GM18951 (cell line): ENCODE measurements around the gene HSD17B2.

Experiments
- POLR2A ChIP-seq: IDR thresholded peaks from 4 replicates; pipeline ENCODE4 v1.6.1; 2011; ENCODE audit warnings: mild to moderate bottlenecking; ENCODE audit not compliant: insufficient read length, insufficient read depth; ENCODE audit errors: extremely low read depth
- in situ Hi-C: fragments of 300-500 bp; cut with MboI; formaldehyde crosslinking; loops from one replicate; pipeline ENCODE4 v1.12.0; 2022; ENCODE audit warnings: low sequenced_read_pairs, mixed read lengths, inconsistent platforms; ENCODE audit not compliant: unreplicated experiment

HSD17B2 gene, protein sequence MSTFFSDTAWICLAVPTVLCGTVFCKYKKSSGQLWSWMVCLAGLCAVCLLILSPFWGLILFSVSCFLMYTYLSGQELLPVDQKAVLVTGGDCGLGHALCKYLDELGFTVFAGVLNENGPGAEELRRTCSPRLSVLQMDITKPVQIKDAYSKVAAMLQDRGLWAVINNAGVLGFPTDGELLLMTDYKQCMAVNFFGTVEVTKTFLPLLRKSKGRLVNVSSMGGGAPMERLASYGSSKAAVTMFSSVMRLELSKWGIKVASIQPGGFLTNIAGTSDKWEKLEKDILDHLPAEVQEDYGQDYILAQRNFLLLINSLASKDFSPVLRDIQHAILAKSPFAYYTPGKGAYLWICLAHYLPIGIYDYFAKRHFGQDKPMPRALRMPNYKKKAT

DNA sequence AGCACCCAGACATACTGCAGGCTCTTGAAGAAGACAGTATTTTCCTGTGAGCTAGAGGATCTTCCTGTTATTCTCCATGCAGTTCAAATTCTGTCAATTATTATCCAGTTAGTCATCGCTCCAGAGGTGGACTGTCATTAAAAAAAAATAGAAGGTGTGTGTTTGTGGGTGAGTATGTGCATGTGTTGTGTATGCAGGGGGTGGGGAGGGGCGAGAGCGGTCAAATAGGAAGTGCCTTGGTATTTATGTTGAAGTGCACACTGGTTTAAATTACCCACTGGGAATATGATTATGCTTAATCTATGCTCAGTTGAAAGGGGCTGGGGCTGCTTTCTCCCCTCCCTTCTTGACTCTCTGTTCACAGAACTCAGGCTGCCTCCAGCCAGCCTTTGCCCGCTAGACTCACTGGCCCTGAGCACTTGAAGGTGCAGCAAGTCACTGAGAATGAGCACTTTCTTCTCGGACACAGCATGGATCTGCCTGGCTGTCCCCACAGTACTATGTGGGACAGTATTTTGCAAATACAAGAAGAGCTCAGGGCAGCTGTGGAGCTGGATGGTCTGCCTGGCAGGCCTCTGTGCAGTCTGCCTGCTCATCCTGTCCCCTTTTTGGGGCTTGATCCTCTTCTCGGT lies at the start of gene HSD17B2:
HSD17B2 (plus strand) TSS at position 273 of the 632 bp plus-strand sequence; CDS start at position 445, 172 bp downstream.
- in situ Hi-C loops = no loop called here
- no peak for TF ChIP-seq POLR2A

DNA sequence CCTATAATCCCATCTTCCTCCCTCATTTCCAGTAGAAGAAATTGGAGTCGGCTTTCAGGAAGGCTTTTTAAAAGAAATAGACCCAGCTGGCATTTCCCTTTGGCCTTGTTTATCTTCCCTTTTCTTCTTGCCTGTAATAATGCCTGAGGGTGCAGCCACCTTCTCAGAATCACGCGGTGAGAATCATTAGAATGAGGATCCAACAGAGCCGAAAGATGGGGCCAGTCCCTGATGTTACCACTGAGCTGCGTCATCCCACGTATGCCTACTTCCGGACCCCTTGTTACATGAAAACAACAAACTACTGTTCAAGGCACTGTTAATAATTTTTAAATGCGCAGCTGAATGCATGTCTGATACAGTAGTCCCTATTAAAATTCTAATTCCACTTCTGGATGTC lies 47.9 kb upstream of the HSD17B2 start:
- no peak for TF ChIP-seq POLR2A
- in situ Hi-C loops = no loop called here

DNA sequence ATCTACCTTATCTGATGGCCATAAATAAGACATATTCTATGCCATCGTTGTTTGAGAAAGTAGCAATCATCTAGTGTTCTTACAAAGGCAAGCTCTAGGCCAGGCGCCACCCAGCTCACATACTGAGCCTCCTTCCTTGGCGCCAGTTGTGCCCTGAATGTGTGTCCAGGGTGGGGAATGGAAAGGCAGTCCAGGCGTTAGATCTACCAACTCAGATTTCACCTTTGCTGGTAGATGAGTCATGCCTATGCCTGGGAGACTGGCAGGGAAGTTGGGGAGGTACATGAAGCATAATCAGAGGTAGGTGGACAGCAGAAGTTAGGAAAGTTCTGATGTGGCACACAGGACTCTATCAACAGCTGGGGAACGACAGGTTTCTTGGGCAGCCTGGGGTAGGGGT lies 47.3 kb upstream of the HSD17B2 start:
- in situ Hi-C loops = no loop called here

DNA sequence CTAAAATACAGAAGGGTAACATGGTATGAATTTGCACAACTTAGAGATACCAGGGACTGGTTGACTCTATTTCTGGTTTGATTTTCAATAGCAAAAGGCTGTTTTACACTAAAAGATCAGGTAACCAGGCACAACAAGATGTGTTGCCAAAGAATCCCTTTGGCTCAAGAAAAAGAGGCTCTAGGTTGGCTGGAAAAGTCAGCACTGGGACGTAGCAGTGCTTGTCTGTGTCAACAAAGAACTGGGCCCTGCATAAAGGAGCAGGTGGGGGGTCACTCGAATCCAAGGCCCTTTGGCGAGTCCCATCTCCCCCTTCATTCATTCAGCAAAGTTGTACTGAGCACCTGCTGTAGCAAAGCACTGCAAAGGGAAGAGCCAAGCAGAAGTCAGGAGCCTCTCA lies 42.2 kb upstream of the HSD17B2 start:
- TF ChIP-seq POLR2A = no peak
- in situ Hi-C loops = no loop called here

More for the DNA sequence above, 47.3 kb upstream of the HSD17B2 start:
- TF ChIP-seq POLR2A = no peak

DNA sequence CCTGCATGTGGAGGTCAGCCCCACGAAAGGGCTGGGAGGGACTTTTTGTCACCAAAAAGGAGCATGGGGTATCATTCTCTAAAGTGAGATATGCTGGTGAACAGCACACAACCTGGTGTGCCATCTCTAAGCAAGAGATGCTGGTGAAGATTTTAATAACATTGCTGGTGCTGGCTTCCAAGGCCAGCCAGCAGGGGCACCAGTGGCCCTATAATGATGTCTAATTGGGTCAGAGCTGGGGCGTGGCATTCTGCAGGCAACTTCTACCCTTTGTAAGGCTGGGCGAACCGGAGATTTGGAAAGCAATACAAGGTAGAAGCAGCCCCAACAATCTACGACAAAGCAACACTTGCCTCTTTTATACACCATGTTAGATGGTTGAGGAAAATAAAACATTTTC lies 40.6 kb upstream of the HSD17B2 start:
- in situ Hi-C loops = no loop called here

DNA sequence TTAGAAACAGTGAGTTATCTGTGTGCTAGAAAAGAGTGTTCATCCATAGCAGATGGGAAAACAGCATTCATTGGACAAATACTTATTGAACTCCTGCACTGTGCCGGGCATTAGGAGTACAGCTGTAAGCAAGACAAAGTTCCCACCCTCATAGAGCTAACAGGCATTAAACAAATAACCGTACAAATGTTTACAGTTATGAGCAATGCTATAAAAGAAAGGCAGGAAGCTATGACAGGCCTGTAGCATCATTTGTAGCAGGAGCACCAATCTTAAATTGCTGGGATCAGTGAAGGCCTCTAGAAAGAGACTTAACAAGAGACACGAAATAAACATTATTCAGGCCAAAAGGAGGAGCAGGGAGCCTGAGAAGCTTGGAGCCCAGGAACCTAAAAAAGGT lies 39.4 kb upstream of the HSD17B2 start:
- no peak for TF ChIP-seq POLR2A
- in situ Hi-C loops = no loop called here

More for the DNA sequence above, 40.6 kb upstream of the HSD17B2 start:
- TF ChIP-seq POLR2A = no peak

DNA sequence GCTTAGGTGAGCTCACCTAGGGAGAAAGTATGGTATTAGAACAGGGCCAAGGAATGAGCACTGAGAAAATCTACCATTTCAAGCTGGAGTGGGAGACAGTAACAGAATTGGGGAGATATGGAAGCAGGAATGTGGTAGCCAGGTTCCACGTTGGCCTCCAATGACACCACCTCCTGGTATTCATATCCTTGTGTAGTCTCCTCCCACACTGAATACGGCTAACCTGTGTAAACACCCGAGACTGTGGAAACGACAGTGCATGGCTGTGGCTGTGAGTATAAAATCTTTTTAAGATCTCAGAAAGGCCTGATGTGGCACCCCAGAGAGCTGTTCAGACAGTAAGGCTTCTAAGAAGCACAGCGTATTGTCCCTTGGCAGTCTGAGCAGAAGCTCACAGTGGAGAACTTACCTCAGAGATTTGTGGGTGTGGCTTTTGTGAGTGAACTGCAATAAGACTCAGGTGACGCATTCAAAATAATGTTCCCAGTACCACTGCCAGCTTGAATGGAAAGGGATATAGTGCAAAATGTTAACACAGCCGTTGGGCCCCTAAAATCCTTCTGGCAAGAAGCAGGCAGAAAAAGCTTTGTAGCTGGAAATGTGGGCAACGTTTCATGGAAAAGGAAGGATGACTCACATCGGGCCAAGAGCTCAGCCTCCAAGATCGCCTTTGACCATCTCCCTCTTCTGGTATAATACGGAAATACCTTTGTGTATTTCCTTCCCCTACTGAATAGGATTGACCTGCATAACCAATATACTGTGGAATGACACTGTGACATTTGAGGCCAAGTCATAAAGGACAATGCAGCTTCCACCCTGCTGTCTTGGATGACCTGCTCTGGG lies 38.2 kb upstream of the HSD17B2 start:
- no peak for TF ChIP-seq POLR2A
- in situ Hi-C loops = no loop called here

DNA sequence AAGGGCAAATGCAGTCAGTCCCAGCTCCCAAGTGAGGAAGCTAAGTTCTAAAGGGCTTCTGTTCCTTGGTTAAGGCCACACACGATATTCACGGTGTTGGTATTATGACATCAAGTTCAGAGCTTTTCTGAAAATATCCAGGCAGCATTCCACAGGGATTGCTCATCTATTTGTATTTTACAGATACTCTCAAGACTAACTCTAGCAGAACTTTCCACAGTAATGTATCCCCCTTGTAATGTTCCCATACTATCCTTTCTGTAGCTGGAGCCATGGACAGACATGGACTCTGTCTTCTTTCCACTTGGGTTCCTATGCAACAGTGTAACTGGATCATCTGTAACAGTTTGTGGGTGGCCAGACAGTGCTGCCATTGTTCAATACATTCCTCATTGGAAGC lies 37.3 kb upstream of the HSD17B2 start:
- no peak for TF ChIP-seq POLR2A
- in situ Hi-C loops = no loop called here

DNA sequence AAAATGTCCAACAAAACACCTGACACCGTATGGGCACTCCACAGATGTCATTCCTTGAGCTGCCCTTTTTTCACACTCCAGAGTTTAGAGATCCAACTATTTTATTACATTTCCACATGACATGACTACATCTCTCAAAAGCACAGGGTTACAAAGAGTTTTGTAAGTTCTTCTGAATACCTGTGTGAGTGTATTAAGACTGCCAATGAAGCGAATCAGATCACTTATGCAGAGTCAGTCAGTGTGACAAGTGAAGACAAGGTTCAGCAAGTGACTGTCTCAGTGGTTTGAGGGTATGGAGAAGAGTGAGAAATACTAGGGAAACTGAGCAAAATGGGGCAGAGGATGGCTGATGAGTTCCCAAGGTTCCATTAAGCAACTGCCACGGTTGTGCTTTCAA lies 32.2 kb upstream of the HSD17B2 start:
- in situ Hi-C loops = no loop called here
- TF ChIP-seq POLR2A = no peak

DNA sequence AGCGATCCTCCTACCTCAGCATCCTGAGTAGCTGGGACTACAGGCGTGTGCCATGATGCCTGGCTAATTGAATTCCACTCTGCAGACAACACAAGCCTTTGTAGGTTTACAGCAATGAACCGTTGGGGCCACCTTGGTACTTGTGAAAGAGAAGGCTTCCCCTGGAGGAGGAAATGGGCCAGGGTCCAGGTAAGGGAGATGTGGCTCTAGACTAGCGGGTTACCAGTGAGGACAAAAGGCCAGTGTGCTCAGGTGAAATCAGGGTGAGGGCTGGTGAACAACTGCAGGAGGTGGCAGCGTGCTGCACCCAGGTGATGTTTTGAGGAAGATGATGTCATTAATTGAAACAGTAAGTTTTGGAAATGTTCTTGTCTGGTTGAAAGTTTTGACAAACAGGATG lies 30.5 kb upstream of the HSD17B2 start:
- in situ Hi-C loops = no loop called here
- TF ChIP-seq POLR2A = no peak

DNA sequence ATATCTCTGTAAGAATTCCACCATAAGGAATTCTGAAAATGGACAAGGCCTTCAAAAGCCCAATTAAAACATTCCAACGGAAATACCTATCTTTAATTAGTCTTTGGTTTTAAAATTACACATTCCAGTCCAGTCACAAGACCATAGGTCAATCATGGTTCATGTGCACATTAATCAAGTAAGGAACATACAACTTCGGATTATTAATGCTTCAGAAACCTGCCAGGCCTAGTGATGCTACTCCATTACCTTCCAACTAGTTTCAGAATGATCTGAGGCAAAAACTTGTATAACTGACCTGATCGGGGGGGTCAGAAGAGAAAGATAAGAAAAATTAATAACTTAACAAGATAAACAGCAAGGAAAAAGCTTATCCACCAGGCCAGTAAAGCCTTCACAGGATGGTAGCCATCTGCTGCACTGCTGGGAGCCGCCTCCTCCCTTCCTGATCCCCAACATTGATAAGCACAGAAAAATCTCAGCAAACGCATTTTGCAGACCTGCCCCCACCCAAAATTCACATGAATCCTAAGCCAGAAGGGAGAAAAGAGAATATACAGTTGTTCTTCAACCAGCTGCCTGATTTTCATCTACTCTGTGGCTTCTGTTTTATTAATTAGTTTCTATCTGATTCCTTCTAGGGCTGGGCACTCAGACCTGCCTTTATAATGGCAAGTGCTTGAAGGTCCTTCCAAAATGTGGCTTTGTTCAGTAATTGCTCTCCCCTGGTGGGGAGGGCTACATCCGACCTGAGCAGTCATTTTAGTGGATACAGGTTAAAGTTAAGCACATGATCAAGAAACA lies 29.8 kb upstream of the HSD17B2 start:
- in situ Hi-C loops = no loop called here
- TF ChIP-seq POLR2A = no peak

DNA sequence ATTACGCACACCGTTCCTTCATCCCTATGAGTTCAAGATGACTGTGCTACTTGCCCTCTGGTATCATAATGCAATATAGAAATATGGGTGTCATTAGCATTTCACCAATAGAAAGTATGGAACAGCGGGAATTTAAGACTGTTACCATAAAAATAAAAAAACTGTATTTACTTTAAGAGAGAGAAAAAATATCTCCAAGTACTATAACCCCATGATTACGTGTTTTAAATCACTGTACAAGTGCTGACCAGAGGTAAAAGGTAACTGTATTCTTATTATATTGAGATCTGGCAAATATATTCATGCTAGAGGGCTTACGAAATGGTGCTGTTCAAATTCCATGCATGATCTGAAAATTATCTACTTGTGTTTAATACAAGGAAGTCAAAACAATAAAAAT lies 29.0 kb upstream of the HSD17B2 start:
- no peak for TF ChIP-seq POLR2A
- in situ Hi-C loops = no loop called here

DNA sequence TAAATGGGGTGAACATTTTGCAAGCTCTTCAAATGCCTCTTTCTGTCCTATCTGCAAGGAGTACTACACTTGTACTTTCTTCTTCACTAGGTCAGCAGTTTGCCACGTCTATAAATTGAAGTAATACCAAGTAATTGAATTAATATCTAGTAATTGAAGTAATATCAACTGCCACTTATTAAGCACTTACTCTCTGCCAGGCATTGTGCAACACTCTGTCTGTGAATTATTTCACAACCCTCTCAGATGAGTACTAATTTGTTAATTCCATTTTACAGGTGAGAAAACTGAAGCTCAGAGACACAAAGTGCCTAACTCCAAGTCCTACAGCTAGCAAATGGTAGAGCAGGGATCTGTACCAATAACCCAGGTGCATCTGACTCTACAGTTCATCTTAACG lies 27.9 kb upstream of the HSD17B2 start:
- in situ Hi-C loops = no loop called here
- no peak for TF ChIP-seq POLR2A
